ENCODE measurements around the gene HCN2. TPM values are rescaled to one million over a fixed set of nuclear protein-coding genes. Genes with fewer than 3 reads are reported as not detected.

Gene HCN2
- total RNA-seq, 2 experiments from 2014 or later, result 0.06 to 1.0 TPM

DNA sequence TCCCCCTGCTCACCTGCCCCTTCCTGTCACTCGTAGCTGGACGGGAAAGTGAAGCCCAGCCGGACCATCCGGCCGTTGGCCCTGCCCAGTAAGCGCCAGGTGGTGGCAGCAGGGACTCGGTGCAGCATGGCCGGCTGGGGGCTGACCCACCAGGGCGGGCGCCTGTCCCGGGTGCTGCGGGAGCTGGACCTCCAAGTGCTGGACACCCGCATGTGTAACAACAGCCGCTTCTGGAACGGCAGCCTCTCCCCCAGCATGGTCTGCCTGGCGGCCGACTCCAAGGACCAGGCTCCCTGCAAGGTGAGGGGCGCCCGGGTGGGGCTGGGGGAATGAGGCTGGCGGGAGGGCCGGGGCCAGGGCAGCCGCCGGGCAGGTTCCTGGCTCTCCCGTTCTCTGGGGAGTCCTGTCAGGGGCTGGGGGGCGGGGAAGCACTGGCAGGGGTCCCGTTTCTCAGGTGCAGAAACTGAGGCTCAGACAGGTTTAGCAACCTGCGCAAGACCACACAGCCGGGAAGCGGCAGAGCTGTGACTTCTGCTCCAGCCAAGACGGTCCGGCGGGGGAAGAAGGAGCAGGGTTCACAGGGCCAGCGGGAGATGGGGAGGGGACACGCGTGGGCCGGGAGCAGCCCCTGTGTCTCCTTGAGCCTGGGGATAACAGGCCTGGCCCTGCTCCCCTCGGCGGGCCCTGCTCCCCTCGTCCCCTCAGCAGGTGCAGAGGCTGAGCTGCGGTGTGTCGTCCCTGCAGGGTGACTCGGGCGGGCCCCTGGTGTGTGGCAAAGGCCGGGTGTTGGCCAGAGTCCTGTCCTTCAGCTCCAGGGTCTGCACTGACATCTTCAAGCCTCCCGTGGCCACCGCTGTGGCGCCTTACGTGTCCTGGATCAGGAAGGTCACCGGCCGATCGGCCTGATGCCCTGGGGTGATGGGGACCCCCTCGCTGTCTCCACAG is 40.5 kb upstream of the HCN2 start:
- no peak overlapping the region for H3K27ac ChIP-seq (ENCODE audit: low read depth, low read length, poor library complexity, severe bottlenecking)
- no peaks in the 10 kb centered on the region for H4K20me1 ChIP-seq (ENCODE audit: insufficient read depth, low read length)
- no peaks in the 10 kb centered on the region for H3K9me2 ChIP-seq (ENCODE audit: insufficient read depth, low read length)
- CTCF ChIA-PET (ENCODE audit: unreplicated experiment), result no interaction called here
- POLR2A ChIA-PET, result no interaction called here
- no peaks in the 10 kb centered on the region for H3K9me3 ChIP-seq (ENCODE audit: low read length)
- no peak overlapping the region for H3K4me2 ChIP-seq (ENCODE audit: low read length)
- no peak overlapping the region for H3K4me3 ChIP-seq (ENCODE audit: low read depth, low read length, poor library complexity, severe bottlenecking)
- DNase-seq (ENCODE audit: low spot score), result no peak
- no peaks in the 10 kb centered on the region for H3K79me2 ChIP-seq (ENCODE audit: insufficient read depth, low read depth, low read length)
- no peak overlapping the region for H2AFZ ChIP-seq (ENCODE audit: low read length)
- no TSS peak for BruUV-seq (replicated peaks)
- no peak for TF ChIP-seq EZH2phosphoT487 (IDR thresholded peaks at IDR 0.05; ENCODE audit: borderline replicate concordance, low read depth, low read length)
- TF ChIP-seq, protein P1, sequence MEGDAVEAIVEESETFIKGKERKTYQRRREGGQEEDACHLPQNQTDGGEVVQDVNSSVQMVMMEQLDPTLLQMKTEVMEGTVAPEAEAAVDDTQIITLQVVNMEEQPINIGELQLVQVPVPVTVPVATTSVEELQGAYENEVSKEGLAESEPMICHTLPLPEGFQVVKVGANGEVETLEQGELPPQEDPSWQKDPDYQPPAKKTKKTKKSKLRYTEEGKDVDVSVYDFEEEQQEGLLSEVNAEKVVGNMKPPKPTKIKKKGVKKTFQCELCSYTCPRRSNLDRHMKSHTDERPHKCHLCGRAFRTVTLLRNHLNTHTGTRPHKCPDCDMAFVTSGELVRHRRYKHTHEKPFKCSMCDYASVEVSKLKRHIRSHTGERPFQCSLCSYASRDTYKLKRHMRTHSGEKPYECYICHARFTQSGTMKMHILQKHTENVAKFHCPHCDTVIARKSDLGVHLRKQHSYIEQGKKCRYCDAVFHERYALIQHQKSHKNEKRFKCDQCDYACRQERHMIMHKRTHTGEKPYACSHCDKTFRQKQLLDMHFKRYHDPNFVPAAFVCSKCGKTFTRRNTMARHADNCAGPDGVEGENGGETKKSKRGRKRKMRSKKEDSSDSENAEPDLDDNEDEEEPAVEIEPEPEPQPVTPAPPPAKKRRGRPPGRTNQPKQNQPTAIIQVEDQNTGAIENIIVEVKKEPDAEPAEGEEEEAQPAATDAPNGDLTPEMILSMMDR (conservative IDR thresholded peaks at IDR 0.05; ENCODE audit: low read length), result no peak
- no peaks in the 10 kb centered on the region for H3K36me3 ChIP-seq (ENCODE audit: insufficient read depth, low read length)
- H3K4me1 ChIP-seq (ENCODE audit: insufficient read depth, low read length, poor library complexity, severe bottlenecking), result no peaks in the 10 kb centered on the region
- intact Hi-C loops (cut with micrococcal nuclease; ENCODE audit: unreplicated experiment), result no loop called here

DNA sequence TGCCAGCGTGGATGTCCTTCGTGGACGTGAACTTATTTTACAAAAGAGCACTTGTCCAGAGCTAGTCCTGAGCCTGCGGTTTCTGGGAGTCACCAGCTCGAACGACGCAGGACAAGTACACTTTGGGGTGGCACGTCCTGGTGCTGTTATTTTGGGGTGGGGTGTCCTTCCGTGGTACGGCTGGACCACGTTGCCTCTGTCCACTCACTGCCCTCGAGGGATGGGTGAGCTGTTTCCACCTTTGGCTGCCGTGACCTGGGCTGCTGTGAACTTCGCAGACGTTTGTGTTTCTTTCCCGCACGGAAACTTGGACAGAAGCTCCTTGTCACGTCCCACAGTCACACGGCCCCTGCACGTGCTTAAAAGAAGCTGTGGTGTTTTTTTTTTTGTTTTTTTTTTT is 34.9 kb upstream of the HCN2 start:
- H2AFZ ChIP-seq (ENCODE audit: low read length), result no peak overlapping the region
- H3K9me3 ChIP-seq (ENCODE audit: low read length), result no peaks in the 10 kb centered on the region
- BruUV-seq (replicated peaks), result no TSS peak
- no peak overlapping the region for H3K27ac ChIP-seq (ENCODE audit: low read depth, low read length, poor library complexity, severe bottlenecking)
- ChIA-PET CTCF (ENCODE audit: unreplicated experiment) (no interaction called here), POLR2A (no interaction called here)
- TF ChIP-seq EZH2phosphoT487 (IDR thresholded peaks at IDR 0.05; ENCODE audit: borderline replicate concordance, low read depth, low read length), result no peak
- TF ChIP-seq, protein P1 (conservative IDR thresholded peaks at IDR 0.05; ENCODE audit: low read length), result no peak
- H3K4me2 ChIP-seq (ENCODE audit: low read length), result no peak overlapping the region
- H3K79me2 ChIP-seq (ENCODE audit: insufficient read depth, low read depth, low read length), result no peaks in the 10 kb centered on the region
- no peaks in the 10 kb centered on the region for H3K4me1 ChIP-seq (ENCODE audit: insufficient read depth, low read length, poor library complexity, severe bottlenecking)
- no peaks in the 10 kb centered on the region for H3K9me2 ChIP-seq (ENCODE audit: insufficient read depth, low read length)
- H3K4me3 ChIP-seq (ENCODE audit: low read depth, low read length, poor library complexity, severe bottlenecking), result no peak overlapping the region
- no peaks in the 10 kb centered on the region for H3K36me3 ChIP-seq (ENCODE audit: insufficient read depth, low read length)
- DNase-seq (ENCODE audit: low spot score), result no peak
- H4K20me1 ChIP-seq (ENCODE audit: insufficient read depth, low read length), result no peaks in the 10 kb centered on the region
- intact Hi-C loops (cut with micrococcal nuclease; ENCODE audit: unreplicated experiment), result no loop called here

DNA sequence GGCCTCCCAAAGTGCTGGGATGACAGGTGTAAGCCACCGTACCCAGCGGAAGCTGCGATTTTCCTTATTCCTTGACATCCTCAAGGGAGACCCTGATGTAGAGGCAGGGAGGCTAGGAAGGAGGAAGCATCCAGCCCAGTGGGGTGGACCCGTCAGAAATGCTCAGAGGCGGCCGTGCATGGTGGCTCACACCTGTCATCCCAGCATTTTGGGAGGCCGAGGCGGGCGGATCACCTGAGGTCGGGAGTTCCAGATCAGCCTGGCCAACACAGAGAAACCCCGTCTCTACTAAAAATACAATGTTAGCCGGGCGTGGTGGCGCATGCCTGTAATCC is 34.2 kb upstream of the HCN2 start:
- no peaks in the 10 kb centered on the region for H3K9me2 ChIP-seq (ENCODE audit: insufficient read depth, low read length)
- no peak for DNase-seq (ENCODE audit: low spot score)
- CTCF ChIA-PET (ENCODE audit: unreplicated experiment), result no interaction called here
- no peaks in the 10 kb centered on the region for H4K20me1 ChIP-seq (ENCODE audit: insufficient read depth, low read length)
- H3K9me3 ChIP-seq (ENCODE audit: low read length), result no peaks in the 10 kb centered on the region
- no peaks in the 10 kb centered on the region for H3K79me2 ChIP-seq (ENCODE audit: insufficient read depth, low read depth, low read length)
- H3K4me2 ChIP-seq (ENCODE audit: low read length), result no peak overlapping the region
- POLR2A ChIA-PET, result no interaction called here
- no peak overlapping the region for H3K27ac ChIP-seq (ENCODE audit: low read depth, low read length, poor library complexity, severe bottlenecking)
- H2AFZ ChIP-seq (ENCODE audit: low read length), result no peak overlapping the region
- no TSS peak for BruUV-seq (replicated peaks)
- H3K4me3 ChIP-seq (ENCODE audit: low read depth, low read length, poor library complexity, severe bottlenecking), result no peak overlapping the region
- no peaks in the 10 kb centered on the region for H3K36me3 ChIP-seq (ENCODE audit: insufficient read depth, low read length)
- intact Hi-C loops (cut with micrococcal nuclease; ENCODE audit: unreplicated experiment), result no loop called here
- H3K4me1 ChIP-seq (ENCODE audit: insufficient read depth, low read length, poor library complexity, severe bottlenecking), result no peaks in the 10 kb centered on the region
- TF ChIP-seq, protein P1 (conservative IDR thresholded peaks at IDR 0.05; ENCODE audit: low read length), result no peak
- TF ChIP-seq EZH2phosphoT487 (IDR thresholded peaks at IDR 0.05; ENCODE audit: borderline replicate concordance, low read depth, low read length), result no peak

Measured in OCI-LY7 (cell line).